ENCODE data around the gene CACNA2D2. TPM values are rescaled to one million over a fixed set of nuclear protein-coding genes. Genes with fewer than 3 reads are reported as not detected.

CACNA2D2 gene
- total and polyA plus RNA-seq, 11 donors: 0.49 to 3.6 (median 1.5) TPM

DNA sequence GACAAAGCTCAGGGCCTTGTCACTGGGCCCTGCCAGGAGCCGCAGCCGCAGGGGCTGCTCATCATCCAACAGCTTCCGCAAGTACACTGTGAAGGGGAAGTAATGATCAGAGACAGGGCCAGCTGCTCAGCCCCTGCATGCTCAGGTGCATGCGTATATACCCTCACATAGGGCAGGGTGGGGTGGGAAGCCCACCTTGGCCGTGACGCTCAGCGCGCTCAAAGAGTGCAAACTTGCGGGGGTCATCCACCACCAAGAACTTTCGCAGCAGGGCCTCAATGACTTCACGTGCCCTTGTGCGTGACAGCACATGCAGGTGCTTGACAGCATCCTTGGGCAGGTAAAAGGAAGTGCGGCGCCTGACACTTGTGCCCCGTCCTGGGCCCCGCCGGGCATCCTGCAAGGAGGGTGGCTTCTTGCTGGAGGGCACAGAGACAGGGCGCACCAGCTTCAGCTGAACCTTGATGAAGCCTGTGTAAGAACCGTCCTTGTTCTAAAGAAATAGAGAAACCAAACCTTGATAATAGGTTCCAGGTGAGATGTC is 172.0 kb downstream of the CACNA2D2 start:
- peak in 1 of 5 donors; percentile 20 for DNase-seq
- WGBS, 4 donors: 93 to 95% (median 94%) methylated on average over 9 to 19 of the region's 19 CpGs
- Histone ChIP-seq H3K27me3 (no peaks in the 10 kb centered on the region), H3K4me1 (peaks cover 13 to 67% (median 55%) of the 10 kb centered on the region in 12 donors), H3K4me3 (no peak overlapping the region), H3K9me3 (no peaks in the 10 kb centered on the region), H3K27ac (peak overlapping the region in 3 of 12 donors; percentile 98 to 100 (median 99)), H3K36me3 (peaks cover 0 to 65% (median 34%) of the 10 kb centered on the region in 9 donors)
- TF ChIP-seq, protein P1, sequence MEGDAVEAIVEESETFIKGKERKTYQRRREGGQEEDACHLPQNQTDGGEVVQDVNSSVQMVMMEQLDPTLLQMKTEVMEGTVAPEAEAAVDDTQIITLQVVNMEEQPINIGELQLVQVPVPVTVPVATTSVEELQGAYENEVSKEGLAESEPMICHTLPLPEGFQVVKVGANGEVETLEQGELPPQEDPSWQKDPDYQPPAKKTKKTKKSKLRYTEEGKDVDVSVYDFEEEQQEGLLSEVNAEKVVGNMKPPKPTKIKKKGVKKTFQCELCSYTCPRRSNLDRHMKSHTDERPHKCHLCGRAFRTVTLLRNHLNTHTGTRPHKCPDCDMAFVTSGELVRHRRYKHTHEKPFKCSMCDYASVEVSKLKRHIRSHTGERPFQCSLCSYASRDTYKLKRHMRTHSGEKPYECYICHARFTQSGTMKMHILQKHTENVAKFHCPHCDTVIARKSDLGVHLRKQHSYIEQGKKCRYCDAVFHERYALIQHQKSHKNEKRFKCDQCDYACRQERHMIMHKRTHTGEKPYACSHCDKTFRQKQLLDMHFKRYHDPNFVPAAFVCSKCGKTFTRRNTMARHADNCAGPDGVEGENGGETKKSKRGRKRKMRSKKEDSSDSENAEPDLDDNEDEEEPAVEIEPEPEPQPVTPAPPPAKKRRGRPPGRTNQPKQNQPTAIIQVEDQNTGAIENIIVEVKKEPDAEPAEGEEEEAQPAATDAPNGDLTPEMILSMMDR (IDR thresholded peaks at IDR 0.05): no peak
- TF ChIP-seq POLR2A (IDR thresholded peaks at IDR 0.05): no peak
- ATAC-seq: no peak
- intact Hi-C loops (cut with DNase I): no loop called here

DNA sequence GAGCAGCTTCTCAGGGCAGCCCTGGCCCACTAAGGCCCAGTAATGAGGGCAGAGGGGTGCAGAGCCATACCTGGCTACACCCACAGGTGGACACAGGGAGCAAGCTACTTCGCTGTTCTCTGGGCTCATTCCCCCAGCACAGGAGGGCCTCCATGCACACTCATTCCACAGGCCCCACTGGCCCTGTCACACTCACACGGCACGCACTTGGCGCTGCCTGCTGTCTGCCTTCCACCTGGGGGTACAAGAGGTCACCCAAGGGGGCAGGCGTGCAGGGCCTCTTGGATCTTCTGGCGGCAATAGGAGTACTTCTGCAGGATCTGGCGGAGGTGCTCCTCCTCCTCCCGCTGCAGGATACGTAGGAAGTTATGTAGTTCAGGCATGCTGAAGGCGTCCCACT is 173.1 kb downstream of the CACNA2D2 start:
- DNase-seq (peak in 3 of 5 donors; percentile 9 to 20 (median 19)), ATAC-seq (no peak)
- H3K27me3 ChIP-seq: no peaks in the 10 kb centered on the region
- peak overlapping the region in 1 of 12 donors; percentile 24 for H3K27ac ChIP-seq
- peaks cover 0 to 70% (median 44%) of the 10 kb centered on the region in 9 donors for H3K36me3 ChIP-seq
- intact Hi-C loops (cut with DNase I): no loop called here
- WGBS, 4 donors: 87 to 92% (median 91%) methylated on average over 3 to 10 of the region's 10 CpGs
- H3K4me1 ChIP-seq: peaks cover 5 to 58% (median 44%) of the 10 kb centered on the region in 12 donors
- no peaks in the 10 kb centered on the region for H3K9me3 ChIP-seq
- TF ChIP-seq, protein P1 (IDR thresholded peaks at IDR 0.05): no peak
- no peak for TF ChIP-seq POLR2A (IDR thresholded peaks at IDR 0.05)
- H3K4me3 ChIP-seq: no peak overlapping the region

DNA sequence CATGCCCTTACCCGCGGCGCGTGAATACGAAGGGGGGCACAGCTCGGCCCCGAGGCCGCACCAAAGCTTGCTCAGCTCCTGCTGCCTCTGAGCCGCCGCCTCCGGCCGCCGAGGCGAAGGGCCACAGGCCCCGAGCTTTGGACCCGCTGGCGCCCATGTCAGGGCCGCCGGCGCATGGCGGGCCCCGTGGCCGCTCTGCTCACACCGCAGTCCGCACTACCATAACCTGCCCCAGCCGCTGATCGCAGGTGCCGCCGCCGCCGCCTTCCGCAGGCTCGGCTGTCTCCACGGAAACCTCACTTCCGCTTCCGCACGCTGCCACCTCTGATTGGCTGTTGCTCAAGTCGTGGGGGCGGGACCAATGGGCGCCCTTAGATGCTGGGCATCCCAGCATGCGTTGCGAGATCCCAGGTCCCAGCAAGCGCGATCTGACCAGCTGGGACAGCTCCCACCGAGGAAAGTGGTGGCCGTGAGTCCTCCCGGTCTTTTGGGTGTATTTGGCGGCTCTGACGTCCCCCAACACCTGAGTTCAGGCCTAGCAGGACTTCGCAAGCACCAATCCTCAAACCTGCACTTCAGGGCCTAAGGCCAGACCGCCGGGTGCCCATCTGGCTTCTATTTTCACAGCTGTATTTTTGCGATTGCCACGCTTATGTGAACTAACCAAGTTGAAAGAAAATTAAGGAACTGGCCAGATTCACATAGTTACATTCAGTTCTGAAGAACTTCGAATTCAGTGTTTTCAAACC is 175.3 kb downstream of the CACNA2D2 start, which contains the start of gene TUSC2:
TUSC2 (minus strand) TSS at position 281 of the 749 bp plus-strand sequence; CDS start at position 157, 124 bp downstream.
- peak; percentile 28 to 82 for TF ChIP-seq POLR2A (IDR thresholded peaks at IDR 0.05)
- TF ChIP-seq, protein P1 (IDR thresholded peaks at IDR 0.05): peak in 1 of 12 donors; percentile 11
- no peaks in the 10 kb centered on the region for H3K27me3 ChIP-seq
- H3K27ac ChIP-seq: peak within 1 kb of the TSS; percentile 59 to 93 (median 84)
- ATAC-seq (peak; percentile 67 to 86 (median 84)), DNase-seq (peak; percentile 96 to 99 (median 98))
- peak within 1 kb of the TSS; percentile 69 to 100 (median 90) for H3K4me3 ChIP-seq
- H3K36me3 ChIP-seq: peaks cover 0 to 57% (median 51%) of the 10 kb centered on the region in 9 donors
- peaks cover 5 to 58% (median 40%) of the 10 kb centered on the region in 12 donors for H3K4me1 ChIP-seq
- no peaks in the 10 kb centered on the region for H3K9me3 ChIP-seq
- WGBS, 4 donors: 3 to 6% (median 3%) methylated on average over 33 to 55 of the region's 55 CpGs
- intact Hi-C loops (cut with DNase I): loop anchor here in 4 of 10 donors (5.0 to 10.0 kb wide), 3 partner anchors 36 to 73 kb away; partner anchors contain the start of genes LSMEM2 (in 2 of the 4) and IFRD2 (in 1 of the 4)

DNA sequence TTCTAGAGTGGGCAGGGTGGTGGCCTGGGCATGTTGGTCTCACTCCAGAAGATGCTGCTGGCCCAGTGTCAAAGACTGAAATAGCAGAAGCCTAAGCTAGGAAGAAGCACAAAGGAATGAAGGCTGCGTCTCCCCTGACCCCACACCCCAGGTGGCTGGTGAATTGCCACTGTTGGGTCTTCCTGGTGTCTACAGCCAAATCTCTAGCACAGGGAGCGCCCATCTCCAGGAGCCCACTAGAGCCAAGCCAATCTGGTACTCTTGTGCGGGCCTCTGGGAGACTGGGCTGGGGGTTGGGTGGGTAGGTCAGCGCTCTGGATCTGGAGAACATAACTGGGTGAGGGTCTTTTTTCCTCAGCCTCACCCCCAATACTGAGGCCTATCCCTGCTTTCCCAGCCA is 176.3 kb downstream of the CACNA2D2 start:
- intact Hi-C loops (cut with DNase I): loop anchor here in 4 of 10 donors (5.0 to 10.0 kb wide), 3 partner anchors 35 to 72 kb away; partner anchors contain the start of genes LSMEM2 (in 2 of the 4) and IFRD2 (in 1 of the 4)

More for the DNA sequence above, 176.3 kb downstream of the CACNA2D2 start:
- WGBS, 4 donors: 60 to 70% (median 67%) methylated on average over 4 of the region's 4 CpGs
- DNase-seq: peak in 2 of 5 donors; percentile 5 to 20
- H3K36me3 ChIP-seq: peaks cover 0 to 50% (median 44%) of the 10 kb centered on the region in 9 donors
- no peak for ATAC-seq
- H3K27ac ChIP-seq: peak overlapping the region in 9 of 12 donors; percentile 81 to 93 (median 89)
- peak overlapping the region in 11 of 12 donors; percentile 69 to 100 (median 88) for H3K4me3 ChIP-seq
- H3K4me1 ChIP-seq: peaks cover 5 to 58% (median 38%) of the 10 kb centered on the region in 12 donors
- H3K27me3 ChIP-seq: no peaks in the 10 kb centered on the region
- no peaks in the 10 kb centered on the region for H3K9me3 ChIP-seq
- TF ChIP-seq, protein P1 (IDR thresholded peaks at IDR 0.05): no peak
- TF ChIP-seq POLR2A (IDR thresholded peaks at IDR 0.05): no peak

All from heart left ventricle (tissue), 16 donors.